Suppressor macrophage treated with lipopolysaccharide for 1 hour (primary cell): Measurements from ENCODE around the gene C1QTNF1.

Experiments
- DNase-seq, 3 donors: peaks; one replicate each; pipeline ENCODE4 v3.0.0-alpha.2; 2020 to 2022

C1QTNF1 gene

GRCh38 chr17:79097226-79098055 lies 73.5 kb downstream of the C1QTNF1 start:
- DNase-seq, result no peak

- no peak for DNase-seq
Observed at GRCh38 chr17:79098282-79098867, 74.4 kb downstream of the C1QTNF1 start.
